ENCODE data around the gene MYH10.

Gene MYH10

DNA sequence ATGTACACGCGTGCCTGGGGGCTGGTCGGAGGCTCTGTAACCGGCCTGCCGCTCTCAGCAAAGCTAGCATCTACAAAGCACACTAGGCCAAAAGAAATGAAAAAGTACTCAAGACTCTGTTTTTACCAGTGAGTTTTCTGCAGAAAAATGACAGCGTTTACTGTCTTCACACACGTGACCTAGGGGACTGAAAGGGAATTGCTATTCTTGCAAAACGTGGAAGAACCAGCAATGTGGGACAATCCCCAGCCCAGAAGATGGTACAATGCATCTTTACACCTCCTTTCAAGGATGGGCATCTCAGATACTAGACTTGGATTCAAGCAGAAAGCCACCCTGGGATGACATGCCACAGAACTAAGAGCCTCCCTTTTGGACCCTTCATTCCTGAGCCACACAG, 153.4 kb downstream of the MYH10 start:
- Histone ChIP-seq H3K4me3 (no peak overlapping the region), H3K9me3 (no peaks in the 10 kb centered on the region), H3K27ac (no peak overlapping the region), H3K27me3 (no peaks in the 10 kb centered on the region), H3K4me1 (peaks cover 0 to 34% (median 14%) of the 10 kb centered on the region in 4 donors), H3K36me3 (peaks cover 84 to 93% (median 88%) of the 10 kb centered on the region in 3 donors)
- DNase-seq: no peak
- TF ChIP-seq, protein P1, sequence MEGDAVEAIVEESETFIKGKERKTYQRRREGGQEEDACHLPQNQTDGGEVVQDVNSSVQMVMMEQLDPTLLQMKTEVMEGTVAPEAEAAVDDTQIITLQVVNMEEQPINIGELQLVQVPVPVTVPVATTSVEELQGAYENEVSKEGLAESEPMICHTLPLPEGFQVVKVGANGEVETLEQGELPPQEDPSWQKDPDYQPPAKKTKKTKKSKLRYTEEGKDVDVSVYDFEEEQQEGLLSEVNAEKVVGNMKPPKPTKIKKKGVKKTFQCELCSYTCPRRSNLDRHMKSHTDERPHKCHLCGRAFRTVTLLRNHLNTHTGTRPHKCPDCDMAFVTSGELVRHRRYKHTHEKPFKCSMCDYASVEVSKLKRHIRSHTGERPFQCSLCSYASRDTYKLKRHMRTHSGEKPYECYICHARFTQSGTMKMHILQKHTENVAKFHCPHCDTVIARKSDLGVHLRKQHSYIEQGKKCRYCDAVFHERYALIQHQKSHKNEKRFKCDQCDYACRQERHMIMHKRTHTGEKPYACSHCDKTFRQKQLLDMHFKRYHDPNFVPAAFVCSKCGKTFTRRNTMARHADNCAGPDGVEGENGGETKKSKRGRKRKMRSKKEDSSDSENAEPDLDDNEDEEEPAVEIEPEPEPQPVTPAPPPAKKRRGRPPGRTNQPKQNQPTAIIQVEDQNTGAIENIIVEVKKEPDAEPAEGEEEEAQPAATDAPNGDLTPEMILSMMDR (IDR thresholded peaks at IDR 0.05): no peak
- intact Hi-C loops (cut with DNase I; ENCODE audit: low total_unique reads): no loop called here

DNA sequence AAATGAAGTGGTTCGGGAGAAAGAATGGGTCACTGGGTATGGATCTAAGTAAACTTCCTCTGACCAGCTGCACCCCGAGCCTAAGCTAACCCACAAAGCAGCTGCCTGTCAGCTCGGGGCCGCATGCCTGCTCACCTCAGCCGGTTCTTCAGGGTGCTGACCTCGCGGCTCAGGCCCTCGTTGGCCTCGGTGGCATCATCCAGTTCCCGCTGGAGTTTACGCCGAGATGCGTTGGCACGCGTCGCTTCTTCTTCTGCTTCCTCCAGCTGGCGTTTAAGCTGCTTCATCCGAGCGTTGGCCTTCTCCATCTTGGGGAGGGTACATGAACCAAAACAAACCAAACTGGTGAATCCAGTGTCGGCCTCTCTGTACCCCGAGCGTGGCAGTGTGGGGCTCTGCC, 153.8 kb downstream of the MYH10 start:
- H3K36me3 ChIP-seq: peaks cover 81 to 93% (median 87%) of the 10 kb centered on the region in 3 donors
- no peak overlapping the region for H3K27ac ChIP-seq
- no peaks in the 10 kb centered on the region for H3K9me3 ChIP-seq
- H3K4me3 ChIP-seq: no peak overlapping the region
- intact Hi-C loops (cut with DNase I; ENCODE audit: low total_unique reads): no loop called here
- H3K27me3 ChIP-seq: no peaks in the 10 kb centered on the region
- H3K4me1 ChIP-seq: peaks cover 0 to 38% (median 13%) of the 10 kb centered on the region in 4 donors
- DNase-seq: no peak
- TF ChIP-seq, protein P1 (IDR thresholded peaks at IDR 0.05): no peak

DNA sequence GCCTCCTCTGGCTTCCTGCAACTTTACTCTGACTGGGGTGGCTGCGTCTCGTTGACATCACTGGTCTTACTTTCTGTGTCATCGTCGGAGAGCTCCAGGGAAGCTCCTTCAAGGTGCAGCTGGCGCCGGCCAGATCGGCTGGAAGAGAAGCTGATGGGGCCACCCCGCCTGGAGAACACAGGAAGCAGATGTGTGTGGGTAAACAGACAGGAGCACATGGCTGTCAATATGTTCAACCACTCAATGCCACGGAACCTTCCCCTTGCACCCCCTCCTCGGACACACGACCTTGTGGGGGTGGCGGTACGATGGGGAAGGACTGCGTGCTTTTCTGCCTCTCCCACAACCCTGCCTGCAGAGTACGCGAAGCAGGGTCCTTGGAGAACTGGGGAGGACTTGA, 154.7 kb downstream of the MYH10 start:
- no peak for DNase-seq
- Histone ChIP-seq H3K4me1 (peaks cover 0 to 48% (median 15%) of the 10 kb centered on the region in 4 donors), H3K36me3 (peaks cover 73 to 91% (median 84%) of the 10 kb centered on the region in 3 donors), H3K9me3 (no peaks in the 10 kb centered on the region), H3K4me3 (no peak overlapping the region), H3K27ac (no peak overlapping the region), H3K27me3 (no peaks in the 10 kb centered on the region)
- intact Hi-C loops (cut with DNase I; ENCODE audit: low total_unique reads): no loop called here
- TF ChIP-seq, protein P1 (IDR thresholded peaks at IDR 0.05): no peak

DNA sequence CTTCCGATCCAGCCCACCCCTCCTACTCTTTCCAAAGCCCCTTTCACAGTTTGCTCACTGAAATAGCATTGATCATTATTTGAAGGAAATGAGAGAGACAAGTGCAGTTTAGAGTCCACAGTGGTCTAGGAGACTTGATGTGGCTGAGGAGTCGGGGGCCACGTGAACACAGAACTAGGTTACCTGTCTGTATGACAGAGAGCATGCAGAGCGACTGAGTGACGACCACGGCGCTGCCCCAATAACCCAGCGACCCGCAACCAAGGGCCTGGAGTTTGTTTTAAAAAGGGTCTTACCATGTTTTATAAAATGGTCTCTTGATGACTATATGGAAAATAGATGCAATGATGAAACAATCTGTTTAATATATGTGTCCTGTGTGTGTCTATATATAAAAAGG, 155.3 kb downstream of the MYH10 start:
- H3K4me1 ChIP-seq: peaks cover 0 to 49% (median 18%) of the 10 kb centered on the region in 4 donors
- TF ChIP-seq, protein P1 (IDR thresholded peaks at IDR 0.05): no peak
- DNase-seq: no peak
- H3K4me3 ChIP-seq: no peak overlapping the region
- H3K36me3 ChIP-seq: peaks cover 68 to 85% (median 79%) of the 10 kb centered on the region in 3 donors
- peak overlapping the region in 1 of 2 donors; percentile 82 for H3K27ac ChIP-seq
- intact Hi-C loops (cut with DNase I; ENCODE audit: low total_unique reads): no loop called here
- H3K9me3 ChIP-seq: no peaks in the 10 kb centered on the region
- H3K27me3 ChIP-seq: no peaks in the 10 kb centered on the region

DNA sequence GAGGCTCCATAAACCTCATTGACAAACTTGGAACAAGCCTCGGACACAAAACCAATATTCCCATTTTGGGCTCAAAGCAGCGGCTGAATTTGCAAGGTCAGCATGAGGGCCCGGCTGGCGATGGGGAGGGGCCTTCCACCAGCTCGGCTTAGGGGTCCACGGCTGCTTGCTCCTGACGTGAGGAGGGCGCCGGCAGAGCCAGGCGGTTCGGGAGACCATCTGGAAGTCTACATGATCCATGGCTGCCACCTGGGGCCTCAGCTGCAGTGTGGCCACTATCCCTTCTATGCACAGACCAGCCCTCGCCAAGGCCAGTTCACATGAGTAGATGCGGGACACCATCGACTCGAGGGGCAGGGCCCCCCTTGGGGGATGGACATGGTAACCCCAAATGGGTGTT, 155.7 kb downstream of the MYH10 start:
- intact Hi-C loops (cut with DNase I; ENCODE audit: low total_unique reads): no loop called here
- peak overlapping the region in 1 of 2 donors; percentile 82 for H3K27ac ChIP-seq
- H3K27me3 ChIP-seq: no peaks in the 10 kb centered on the region
- H3K36me3 ChIP-seq: peaks cover 64 to 81% (median 75%) of the 10 kb centered on the region in 3 donors
- TF ChIP-seq, protein P1 (IDR thresholded peaks at IDR 0.05): no peak
- H3K4me1 ChIP-seq: peaks cover 0 to 49% (median 20%) of the 10 kb centered on the region in 4 donors
- no peak for DNase-seq
- no peak overlapping the region for H3K4me3 ChIP-seq
- no peaks in the 10 kb centered on the region for H3K9me3 ChIP-seq

Measured in tibial artery (tissue), 4 donors.